Measurements from ENCODE around the gene FBN1.

FBN1 gene

DNA sequence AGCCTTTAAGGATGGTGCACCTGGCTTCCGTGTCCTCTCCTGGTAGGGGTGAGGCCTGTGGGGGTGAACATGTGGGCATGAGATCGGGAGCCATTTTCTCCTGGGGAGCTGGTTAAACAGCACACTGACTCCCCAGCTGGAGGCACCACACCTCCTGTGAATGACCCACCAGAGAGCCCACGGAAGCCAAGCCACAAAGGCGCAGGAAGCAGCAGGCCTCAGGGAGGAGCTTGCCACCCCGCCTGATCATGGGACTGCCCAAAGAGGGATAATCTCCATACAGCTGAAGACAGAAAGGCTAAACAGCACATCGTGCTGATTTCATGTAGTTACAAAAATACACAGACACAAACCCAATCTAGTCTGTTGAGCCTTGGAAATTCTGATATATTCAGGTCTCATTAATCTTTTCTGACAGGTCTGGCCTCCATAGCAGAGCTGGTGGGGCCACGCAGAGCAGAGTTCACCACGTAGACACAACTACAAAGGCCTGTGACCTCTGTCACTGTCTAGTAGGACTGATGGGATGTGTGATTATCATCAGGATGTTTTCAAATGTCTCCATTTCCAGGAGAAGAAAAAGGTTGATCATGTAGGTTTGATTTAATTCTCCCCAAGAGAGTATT lies 239.1 kb downstream of the FBN1 start:
- DNase-seq (ENCODE audit: low read depth, low spot score), result no peak

DNA sequence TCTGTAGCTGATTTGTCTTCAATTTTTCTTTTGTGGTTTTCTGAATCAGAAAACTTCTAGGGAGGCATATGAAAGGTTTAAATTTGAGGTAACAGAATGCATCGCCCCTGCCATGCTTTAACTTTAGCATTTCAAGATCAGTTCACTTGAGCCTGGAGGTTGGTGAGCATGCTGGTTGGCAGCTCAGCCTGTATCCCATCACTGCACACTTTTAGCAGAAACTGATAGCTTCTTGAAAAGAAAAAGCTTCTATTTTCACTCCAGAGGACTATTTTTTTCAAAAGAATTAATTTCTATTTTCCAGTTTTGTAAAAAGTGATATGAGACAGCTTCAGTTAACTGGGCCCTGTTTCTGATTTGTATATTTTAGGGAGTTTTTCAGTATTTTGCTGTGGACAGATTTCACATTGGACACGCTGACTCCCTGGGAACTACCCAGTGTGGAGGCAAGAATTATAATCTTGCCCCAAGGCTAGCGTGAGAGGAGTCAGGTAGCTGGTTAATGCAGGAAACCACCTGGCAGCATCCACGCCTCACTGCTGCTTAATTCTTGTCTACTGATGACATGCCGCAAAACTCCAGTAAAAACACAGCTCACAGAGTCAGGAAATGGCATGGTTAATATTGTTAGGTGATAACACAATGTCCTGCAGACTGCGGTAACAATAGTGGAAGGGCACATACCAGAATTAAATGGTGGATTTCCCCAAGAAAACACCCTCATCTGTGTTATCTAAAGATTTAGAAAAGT lies 242.9 kb downstream of the FBN1 start:
- no peak for DNase-seq (ENCODE audit: low read depth, low spot score)

DNA sequence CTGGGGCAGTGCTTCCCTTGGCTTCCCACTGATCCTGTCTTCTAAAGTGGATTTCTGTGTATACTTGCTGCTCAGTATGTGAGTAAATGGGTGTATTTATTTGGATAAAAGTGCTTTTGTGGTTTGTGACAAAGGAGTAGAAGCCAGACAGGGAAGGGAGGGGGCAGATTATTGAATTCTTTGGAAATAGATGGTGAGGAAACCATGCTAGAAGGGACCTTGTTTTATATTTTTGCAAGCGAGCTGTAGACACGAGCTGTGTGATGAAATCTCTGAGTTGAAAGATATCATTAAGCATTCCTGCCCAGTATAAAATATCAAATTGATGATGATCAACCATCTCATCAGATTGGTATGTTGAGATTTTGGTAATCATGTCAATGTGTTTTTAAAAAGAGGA lies 245.4 kb downstream of the FBN1 start:
- DNase-seq (ENCODE audit: low read depth, low spot score), result no peak

DNA sequence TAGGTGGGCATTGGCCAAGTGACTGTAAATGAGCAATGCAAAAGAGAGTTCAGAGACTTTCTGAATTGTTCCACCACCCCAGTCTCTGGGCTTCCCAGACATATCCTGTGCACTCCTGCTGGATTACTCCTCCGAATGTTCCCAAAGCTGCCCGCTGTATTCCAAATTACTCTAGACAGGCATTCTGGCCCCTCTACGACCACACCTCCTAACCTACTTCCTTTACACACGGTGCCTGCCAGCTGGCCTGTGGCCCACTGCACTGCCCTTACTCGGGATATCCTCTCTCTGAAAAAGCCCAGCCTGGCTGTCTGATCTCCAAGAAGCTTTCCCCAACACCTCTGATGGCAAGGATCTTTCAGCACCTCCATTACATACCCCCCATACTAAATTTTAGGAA lies 247.7 kb downstream of the FBN1 start:
- no peak for DNase-seq (ENCODE audit: low read depth, low spot score)

DNA sequence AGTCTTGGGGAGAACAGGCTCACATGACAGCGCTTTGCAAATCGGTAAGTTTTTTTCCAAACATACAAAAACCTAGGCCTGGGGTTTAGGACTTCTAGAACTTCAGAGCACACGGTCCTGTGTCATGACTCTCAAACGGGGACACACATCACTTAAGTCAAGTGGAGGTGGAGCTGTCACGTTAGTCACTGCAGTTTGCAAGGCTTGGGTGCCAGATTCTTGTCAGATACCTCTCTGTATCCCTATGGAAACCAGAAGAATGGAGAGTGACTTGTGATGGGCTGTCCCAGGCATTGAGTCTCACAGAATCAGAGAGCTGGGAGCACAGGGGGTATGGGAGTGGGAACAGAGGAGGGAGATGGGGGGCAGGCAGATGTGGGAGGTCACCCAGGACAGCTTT lies 249.5 kb downstream of the FBN1 start:
- no peak for DNase-seq (ENCODE audit: low read depth, low spot score)

DNA sequence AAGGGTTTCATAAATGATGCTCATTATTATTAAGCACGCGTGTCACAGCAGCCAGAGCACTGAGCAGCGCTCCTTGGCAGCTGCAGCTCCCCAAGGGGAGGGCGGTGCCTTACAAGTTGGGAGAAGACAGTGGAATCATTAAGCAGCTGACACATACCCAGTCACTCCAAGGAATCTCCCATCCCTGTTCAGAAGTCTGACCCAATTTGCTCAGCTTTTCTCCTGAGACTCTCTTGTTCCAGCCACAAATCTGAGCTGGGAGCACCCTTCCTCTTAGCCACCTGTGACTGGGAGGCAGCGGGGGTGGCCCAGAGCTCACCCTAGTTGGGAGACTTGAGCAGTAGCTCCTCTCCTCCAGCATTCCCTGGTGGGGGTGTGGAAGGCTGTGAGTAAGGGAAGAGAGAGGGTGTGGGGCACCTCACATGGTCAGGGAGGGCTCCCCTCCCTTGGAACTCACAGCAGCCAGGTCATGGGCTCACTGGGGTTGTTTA lies 249.9 kb downstream of the FBN1 start:
- DNase-seq (ENCODE audit: low read depth, low spot score), result no peak

DNA sequence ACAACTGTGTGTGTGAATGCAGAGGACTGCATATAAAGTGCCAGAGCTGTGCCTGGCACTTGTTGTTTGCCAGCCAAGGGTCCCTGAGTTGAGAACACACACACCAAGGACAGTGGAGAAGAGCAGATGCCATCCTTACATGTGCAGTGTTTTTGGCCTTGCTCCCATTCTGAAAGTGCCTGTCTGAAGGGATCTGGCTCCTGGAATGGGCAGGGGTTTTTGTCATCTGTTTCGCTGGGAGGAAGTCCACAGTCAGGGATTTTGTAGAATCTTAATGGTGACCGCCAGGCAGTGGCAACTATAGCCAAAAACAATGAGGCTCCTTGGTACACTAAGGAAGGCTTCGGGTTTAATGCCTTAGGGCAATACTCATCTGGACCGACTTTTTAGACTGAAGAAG lies 250.5 kb downstream of the FBN1 start:
- DNase-seq (ENCODE audit: low read depth, low spot score), result no peak

DNA sequence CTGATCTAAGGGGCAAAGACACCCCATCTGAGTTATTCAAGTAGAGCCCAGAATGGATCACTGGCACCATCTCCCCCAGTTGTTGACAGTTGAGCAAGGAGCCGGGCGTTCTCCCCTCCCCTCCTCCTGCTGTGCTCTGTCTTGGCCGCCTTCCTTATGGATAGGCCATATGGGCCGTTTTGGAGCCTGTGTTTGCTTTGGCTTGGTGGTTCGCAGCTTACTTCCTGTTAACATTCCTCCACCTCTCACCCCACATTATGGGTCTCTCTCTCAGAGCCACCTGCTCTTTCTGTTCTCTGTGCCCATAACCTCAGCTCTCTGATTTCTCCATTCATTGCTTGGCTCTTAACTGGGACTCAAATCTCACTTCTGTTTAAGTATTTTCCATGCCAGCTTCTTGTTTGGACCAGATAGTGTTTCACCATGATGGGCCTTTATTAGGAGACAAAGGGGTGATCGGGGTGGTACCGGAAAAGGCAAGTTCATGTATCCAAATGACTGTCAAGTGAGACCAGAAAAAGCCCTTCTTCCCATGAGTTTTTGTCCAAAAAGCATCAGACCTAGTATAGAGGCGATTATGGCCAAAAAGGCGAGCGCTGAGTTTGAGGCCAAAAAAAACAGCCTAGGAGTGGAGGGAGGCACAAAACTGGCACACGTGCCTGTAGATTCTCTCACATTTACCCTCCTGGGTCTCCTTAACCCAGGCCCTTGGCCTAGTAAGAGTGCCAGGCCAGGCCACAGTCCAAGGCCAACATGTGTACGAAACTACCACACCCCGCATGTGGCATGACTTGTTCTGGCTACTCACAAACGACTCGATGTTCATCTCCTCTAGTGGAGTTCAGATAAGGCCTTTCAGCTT lies 251.6 kb downstream of the FBN1 start:
- no peak for DNase-seq (ENCODE audit: low read depth, low spot score)

DNA sequence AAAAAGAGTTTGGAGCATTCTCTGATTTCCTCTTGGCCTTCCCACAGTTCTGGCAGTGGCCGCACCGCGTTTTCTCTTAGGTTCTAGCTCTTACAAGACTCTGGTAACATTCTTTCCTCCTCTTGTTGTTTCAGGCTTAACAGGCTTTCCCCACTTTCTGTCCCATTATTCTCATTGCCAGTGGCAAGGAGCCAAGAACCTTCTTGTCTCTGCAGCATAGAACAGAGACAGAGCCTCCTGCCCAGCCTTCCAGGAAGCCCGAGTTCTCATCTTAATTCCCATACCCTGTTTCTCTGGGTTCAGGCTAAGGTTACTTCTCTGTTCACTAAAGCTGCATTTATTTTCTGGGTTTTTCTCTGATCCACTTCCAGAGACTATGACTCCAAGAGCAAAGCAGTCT lies 253.2 kb downstream of the FBN1 start:
- DNase-seq (ENCODE audit: low read depth, low spot score), result no peak

DNA sequence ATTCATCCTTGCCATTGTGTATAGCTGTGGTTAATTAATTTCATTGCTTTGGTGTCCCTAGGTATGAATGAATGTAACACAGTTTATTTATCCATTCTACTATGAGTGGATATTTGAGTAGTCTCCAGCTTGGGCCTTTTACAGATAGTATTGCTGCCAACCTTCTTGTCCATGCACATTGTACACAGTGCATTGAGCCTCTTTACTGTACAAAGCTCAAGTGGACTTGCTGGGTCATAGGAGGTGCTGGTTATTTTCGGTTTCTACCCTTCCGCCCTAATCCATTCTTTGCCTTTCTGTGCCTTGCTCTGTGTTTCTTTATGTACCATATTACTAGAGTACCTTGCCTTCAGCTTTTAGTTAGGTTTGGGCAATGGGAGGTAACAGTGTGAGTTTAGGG lies 253.6 kb downstream of the FBN1 start:
- DNase-seq (ENCODE audit: low read depth, low spot score), result no peak

DNA sequence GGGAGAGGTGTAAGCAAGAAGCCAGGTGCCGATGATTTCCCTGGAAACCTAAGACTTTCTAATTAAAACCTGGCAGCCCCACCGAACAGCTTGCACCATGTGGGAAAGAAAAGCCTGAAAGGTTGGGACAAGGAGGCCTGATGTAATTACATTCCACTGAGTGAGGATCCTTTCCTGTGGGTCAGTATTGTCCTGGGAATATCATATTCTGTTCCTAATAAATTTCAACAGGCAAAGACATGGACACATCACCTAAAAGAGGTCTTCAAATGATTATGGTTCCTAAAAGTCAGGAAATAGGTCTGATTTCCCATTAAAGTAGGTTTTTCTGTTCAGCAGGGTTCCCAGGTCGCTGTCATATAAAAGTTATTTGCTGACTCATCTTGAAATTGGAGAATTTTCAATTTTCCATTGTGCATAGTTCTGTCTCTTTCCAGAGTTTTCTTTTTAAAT lies 255.8 kb downstream of the FBN1 start:
- no peak for DNase-seq (ENCODE audit: low read depth, low spot score)

DNA sequence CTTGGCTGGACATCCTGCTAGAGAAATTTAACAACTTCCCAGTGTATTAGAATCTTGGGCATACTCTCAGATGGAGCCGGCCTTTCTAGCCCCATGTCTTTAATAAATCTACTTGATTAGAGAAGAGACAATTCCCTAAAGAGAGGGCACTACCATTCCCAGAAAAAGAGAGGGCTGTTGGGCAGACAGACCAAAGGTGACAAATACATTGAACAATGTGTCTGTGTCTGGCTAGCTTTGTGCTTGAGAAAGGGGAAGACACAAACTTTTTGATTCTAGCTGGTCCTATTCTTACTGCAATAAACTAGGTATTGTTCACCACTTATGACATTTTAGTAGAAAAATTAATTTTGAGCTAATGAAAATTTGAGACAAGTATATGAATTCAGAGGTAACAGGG lies 256.6 kb downstream of the FBN1 start:
- no peak for DNase-seq (ENCODE audit: low read depth, low spot score)

DNA sequence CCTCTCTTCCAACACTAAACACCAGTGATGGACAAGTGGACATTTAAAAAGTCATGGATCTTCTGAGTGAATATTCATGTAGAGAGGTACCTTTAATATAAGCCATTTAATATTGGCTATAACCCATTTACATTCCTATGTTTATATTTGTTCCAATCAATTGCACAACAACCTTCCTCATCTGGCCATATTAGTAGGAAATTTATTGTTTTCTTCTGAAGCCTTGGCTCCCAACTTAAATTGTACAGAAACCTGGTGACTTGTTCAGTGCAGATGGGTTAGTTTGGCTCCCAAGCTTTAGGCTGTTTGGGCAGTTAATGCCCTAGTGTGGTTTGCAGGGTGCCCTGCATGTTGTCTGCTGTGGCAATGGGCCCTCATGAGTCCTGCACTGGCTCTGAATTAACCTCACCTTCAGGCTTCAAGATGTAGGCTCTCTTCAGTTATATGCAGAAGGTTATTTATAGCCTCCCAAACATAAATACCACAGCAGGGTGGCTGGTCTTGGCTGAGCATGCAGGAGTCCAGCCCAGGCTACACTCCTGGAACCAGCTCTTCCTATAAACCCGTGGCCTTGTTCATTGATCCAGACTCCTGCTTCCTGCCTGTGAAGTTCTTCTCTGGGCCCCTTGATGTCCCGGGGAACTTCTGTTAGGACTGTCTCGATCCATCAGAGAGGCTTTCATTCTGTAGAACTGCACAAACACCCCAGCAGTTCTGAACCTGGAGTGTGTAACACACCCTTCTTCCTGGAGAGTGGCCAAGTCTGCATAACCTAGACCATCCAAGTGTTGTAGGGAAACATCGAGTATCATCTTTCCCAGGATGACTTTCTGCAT lies 257.3 kb downstream of the FBN1 start:
- no peak for DNase-seq (ENCODE audit: low read depth, low spot score)

DNA sequence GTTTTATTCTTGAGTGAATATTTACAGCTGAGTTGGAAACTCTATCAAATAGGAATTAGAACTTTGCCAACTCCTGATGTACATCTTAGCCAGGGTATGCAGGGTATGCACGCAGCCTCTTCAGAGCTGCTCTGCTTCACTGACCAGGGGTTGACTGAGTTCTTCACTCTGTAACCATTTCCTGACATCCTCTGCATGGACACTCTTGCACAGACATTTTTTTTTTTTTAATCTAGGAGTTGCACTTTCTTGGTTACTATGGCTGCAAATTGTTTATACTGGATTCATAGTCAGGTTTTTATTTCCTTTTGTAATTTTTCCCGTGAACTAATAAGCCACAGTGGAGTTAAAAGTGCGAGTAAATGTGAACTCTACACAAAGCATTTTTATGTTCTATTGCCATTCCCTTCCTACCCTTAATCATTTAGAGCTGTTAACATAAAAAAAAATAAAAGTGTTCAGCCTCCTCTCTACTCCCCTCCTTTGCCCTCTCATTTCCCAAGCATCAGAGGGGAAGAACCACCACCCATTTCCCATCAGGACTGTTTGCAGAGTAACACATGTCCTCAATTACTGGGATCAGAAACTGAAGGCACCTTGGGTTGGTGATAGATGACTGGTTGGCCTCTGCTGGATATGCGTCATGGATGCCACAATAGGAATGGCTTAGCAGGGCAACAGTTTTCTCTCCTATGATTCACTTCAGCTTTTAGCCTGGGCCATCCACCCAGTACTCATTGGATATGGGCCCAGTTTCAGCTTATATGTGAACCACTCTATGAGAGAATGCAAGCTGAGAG lies 260.3 kb downstream of the FBN1 start:
- DNase-seq (ENCODE audit: low read depth, low spot score), result no peak

DNA sequence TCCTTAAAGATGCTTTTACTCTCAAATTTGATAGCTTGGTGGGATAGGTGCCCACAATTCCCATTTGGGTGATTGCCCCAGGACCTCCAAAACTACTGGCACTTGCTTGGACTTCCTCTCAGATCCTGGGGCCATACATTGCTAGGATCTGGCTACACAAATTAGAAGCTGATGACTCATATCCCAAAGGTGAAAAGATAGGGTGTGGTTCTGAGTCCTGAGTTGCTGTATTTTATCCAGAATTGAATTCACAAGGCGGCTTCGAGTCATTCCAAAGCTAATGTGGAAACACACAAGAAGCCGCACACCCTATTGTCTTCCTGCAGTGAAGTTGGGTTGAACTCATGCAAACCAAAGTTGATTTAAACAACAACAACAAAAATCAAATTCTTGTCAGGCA lies 260.9 kb downstream of the FBN1 start:
- DNase-seq (ENCODE audit: low read depth, low spot score), result no peak

DNA sequence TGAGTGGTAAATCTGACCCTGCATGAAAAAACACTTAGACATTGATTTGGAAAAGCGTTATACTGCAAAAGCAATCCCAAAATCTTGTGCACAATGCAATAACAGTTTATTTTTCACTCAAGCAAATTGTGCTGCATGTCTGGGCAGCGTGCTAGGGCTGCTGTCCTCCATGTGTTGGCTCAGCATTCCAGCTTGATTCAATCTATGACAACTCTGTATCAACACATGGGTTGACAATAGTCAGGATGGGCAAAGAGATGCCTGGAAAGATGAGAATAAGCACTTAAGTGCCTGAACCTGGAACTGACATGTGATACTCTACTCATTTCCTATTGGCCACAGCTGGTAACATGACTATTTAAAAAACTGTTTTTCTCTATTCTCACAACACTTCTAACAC lies 262.5 kb downstream of the FBN1 start:
- DNase-seq (ENCODE audit: low read depth, low spot score), result no peak

DNA sequence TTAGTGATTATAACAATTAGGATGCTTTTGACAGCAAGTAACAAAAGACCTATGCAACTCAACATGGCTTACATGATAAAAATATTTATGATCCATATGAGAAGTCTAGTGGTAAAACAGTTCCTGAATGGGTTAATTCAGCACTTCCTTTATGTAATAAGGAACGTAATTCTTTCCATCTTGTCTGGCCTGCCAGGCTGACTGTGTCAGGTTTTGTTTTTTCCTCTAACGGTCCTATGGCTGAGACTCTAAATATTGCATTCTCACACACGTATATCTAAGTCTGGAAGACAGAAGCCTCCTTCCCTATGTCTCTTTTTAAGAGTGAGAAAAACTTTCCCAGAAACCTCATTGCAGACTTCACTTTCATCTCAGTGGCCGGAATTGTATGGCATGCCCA lies 263.6 kb downstream of the FBN1 start:
- DNase-seq (ENCODE audit: low read depth, low spot score), result no peak

DNA sequence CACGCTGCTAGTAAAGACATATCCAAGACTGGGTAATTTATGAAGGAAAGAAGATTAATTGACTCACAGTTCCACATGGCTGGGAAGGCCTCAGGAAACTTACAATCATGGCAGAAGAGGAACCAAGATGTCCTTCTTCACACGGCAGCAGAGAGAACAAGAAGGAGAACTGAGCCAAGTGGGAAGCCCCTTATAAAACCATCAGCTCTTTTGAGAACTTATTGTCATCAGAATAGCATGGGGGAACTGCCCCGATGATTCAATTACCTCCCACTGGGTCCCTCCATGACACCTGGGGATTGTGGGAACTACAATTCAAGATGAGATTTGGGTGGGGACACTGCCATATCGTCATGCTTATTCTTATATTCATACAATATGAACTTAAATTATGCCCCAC lies 265.3 kb downstream of the FBN1 start:
- DNase-seq (ENCODE audit: low read depth, low spot score), result no peak

DNA sequence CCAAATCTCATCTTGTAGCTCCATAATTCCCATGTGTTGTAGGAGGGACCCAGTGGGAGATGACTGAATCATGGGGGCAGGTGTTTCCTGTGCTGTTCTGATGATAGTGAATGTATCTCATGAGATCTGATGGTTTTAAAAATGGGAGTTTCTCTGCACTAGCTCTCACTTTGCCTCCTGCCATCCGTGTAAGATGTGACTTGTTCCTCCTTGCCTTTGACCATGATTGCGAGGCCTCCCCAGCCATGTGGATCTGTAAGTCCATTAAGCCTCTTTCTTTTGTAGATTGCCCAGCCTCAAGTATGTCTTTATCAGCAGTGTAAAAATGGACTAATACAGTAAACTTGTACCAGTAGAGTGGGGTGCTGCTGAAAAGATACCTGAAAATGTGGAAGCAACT lies 269.7 kb downstream of the FBN1 start:
- no peak for DNase-seq (ENCODE audit: low read depth, low spot score)

DNA sequence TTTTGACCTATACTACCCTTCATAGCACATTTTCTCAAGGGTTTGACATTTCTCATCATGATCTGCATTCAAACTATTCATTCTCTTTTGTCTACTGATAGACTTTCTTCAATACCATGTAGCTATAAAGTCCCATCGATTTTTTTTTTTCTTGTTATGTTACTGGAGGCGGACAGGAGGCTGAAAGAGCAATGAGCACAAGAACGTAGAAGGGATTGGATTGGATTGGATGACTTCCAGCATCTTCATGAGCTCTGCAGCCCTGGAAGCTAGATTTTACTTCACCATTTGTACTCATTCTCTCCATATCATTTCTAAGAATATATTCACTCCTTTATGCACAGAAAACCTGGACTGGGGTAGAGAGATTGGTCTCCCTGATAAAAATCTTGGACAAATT lies 271.0 kb downstream of the FBN1 start:
- no peak for DNase-seq (ENCODE audit: low read depth, low spot score)

All from activated CD4-positive, CD25-positive, alpha-beta regulatory T cell treated with anti-CD3 and anti-CD28 coated beads, Interleukin-2, amount 50 U/mL, for 16 hours (primary cell).